GM18870 (cell line): ENCODE results near the gene HIVEP1.

Source experiments
- ATAC-seq: cut with Tn5 transposase; IDR thresholded peaks from one replicate; pipeline ENCODE4 v1.9.1; 2021; ENCODE audit warnings: moderate library complexity; ENCODE audit not compliant: unreplicated experiment

Gene HIVEP1

DNA sequence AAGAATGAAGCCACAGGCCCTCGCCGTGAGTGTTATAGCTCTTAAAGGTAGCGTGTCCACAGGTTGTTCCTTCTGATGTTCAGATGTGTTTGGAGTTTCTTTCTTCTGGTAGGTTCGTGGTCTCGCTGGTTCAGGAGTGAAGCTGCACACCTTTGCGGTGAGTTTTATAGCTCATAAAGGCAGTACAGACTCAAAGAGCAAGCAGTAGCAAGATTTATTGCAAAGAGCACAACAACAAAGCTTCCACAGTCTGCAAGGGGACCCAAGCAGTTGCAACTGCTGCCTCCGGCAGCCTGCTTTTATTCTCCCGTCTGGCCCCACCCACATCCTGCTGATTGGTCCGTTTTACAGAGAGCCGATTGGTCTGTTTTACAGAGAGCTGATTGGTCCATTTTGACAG lies 5.2 kb downstream of the HIVEP1 start:
- ATAC-seq, result no peak

DNA sequence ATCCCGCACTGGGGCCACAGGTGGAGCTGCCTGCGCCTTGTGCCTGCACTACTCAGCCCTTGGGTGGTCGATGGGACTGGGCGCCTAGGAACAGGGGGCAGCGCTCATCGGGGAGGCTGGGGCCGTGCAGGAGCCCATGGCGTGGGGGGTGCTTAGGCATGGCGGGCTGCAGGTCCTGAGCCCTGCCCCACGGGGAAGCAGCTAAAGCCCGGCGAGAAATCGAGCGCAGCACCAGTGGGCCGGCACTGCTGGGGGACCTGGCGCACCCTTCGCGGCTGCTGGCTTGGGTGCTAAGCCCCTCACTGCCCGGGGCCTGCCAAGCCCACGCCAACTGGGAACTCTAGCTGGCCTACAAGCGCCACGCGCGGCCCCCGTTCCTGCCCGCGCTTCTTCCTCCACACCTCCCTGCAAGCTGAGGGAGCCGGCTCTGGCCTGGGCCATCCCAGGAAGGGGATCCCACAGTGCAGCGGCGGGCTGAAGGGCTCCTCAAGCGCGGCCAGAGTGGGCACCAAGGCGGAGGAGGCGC lies 5.8 kb downstream of the HIVEP1 start:
- ATAC-seq, result no peak

DNA sequence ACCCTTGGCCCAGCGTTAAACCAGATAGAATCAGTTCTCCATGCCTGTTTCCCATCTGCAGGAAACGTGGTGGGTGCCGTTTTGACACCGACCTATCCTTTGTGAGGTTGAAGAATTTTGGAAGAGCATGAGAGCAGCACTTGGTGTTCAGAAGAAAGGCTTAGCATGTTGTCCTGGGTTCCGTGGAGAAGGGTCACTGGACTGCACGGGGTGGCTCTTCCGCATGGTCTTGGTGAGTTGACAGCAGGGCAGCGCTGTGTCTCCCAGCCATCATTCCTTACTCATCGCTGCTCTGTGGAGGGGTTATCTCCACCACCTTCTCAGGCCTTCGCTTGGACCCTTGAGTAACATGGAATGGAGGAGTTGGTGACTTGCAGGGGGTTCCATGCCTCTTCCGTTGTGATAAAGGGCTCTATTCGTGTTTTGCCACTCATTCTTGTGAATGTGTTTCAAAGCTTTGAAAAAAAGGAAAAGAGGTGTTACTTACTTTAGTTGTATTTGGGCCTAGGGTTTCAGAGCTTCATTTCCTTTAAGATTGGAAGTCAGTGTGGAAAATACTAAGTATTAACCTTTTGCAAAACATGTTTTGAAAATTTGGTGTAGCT lies 8.2 kb downstream of the HIVEP1 start:
- ATAC-seq, result no peak

DNA sequence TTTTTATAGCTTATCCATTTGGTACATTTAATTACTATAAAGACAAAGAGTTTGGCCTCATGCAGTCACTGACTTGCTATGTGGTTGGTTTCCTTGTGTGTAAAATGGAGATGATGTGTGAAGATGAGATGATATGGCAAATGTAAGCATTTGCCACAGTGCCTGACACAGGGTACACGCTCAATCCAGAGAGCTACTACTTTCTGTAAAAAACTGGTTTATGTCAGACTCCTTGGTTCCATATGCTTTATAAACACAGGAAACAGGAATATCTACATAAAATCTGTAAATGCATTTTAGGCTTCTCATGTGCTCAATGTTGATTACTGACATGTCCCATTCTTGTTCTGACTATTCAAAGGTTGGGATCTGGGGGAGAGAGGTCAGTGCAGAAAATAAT lies 10.4 kb downstream of the HIVEP1 start:
- no peak for ATAC-seq

DNA sequence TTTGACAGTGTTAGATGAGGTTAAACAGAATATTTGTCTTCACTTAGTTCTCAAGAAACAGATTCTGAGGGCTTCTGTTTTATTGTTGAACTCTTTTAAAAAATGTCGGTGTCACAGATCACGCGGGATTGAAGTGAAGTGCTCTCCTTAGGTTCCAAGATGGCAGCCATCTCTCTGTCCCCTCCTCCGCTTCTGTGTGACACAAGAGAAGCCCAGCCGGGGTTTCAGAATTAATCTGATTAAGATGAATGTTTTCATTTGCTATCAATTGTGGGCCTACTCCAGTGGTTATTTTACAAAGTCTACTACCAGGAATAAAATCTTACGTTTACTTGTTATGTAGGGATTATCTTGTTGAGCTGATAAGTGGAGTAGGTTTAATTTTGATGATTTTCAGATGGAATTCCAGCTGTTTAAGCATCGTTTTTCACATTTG lies 10.9 kb downstream of the HIVEP1 start:
- no peak for ATAC-seq

DNA sequence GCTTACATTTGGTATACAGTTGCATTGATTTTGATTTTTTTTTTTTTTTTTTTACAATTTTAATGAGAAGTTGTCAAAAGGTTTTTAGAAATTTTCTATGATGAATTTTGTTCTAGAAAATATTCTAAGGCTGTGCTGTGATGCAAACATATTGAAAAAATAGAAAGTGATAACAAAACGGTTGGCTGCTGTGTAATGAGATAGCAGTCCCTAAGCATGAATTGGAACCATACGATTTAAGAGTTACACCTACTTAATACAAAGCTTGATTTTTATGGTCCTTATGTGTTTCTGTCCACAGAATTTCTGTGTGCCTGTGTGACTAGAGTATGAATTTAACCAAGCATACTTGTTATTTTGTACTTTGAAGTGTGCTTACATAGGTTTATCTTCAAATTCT lies 12.1 kb downstream of the HIVEP1 start:
- no peak for ATAC-seq

DNA sequence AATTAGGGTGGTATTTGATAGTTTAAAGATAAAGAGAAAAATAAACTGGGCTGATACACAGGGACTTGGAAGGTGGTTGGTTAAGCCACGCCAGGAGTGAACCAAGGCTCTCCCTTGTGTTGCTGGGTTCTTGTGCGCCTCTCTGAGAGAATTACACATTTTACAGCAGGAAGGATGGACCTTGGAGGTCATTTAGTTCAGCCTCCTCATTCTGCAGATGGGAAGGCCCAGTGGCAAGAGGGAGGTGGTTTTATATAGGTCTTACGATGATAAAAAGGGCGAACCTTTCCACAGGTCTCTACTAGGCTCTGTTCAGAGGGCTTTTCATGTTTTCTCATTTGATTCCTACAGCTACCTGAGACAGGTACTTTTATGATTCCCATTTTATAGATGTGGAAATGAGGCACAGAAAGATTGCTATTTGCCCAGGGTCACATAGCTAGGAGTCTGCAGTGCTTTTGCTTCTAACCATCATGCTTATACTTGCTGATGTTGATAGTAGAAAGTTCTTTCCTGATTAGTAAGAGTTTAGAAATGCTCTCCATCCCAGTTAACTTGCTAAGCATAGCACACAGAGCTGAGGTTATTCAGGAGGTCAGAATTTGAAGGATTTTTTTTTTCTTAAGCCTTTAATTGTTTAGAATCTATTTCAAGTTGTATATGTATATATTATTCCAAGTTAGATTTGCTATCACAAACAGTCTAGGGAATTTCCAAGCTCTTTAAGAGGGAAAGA lies 12.8 kb downstream of the HIVEP1 start:
- ATAC-seq, result no peak

DNA sequence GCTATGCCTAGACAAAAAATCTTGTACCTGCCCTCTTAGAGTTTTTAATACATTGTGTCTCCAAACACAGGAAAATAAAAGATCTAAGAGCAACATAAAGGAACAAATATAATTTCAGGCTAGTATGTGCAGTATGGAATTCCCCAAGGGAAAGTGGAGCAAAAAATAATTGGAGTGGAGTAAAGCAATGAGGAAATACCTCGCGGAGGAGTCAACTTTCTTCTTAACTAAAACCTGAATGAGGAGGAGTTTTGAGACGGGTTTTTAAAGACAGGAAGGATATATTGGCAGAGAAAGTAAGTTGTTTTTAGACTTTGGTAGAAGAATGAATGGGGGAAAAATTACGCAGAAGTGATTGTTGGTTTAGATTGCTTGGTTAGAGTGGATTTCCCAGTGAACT lies 14.0 kb downstream of the HIVEP1 start:
- no peak for ATAC-seq

DNA sequence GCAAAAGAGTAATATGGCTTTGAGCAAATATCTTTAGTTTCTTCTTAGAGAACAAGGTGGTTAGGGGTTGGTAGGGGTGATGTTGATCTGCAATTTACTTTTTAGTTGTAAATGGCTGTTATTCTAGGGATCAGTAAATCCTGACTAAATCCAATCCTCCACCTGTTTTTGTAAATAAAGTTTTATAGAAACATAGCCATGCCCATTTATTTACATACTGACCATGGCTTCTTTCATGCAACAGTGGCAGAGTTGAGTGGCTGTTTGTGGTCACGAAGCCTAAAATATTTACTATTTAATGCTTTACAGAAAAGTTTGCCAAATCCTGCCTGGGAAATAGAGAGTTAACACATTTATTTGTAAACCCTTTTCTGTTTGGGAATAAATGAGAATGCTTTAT lies 14.7 kb downstream of the HIVEP1 start:
- ATAC-seq, result no peak

DNA sequence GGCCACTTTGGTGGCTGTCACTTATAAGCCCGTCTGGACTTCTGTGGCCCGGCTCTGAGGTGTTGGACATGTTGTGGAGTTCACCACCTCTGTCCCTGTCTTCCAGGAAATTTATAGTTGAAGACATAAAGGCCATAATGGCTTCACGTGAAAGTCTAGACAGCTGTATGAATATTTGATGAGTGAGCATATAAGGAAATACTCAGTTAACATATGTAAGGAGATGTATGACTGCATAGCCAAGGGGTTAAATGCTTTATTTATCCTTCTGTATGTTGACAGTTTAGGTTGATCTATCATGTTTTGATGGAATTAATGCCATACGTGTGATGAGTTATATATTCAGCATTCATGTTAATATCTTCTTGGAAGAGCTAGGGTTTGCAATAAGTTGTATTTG lies 16.1 kb downstream of the HIVEP1 start:
- no peak for ATAC-seq

DNA sequence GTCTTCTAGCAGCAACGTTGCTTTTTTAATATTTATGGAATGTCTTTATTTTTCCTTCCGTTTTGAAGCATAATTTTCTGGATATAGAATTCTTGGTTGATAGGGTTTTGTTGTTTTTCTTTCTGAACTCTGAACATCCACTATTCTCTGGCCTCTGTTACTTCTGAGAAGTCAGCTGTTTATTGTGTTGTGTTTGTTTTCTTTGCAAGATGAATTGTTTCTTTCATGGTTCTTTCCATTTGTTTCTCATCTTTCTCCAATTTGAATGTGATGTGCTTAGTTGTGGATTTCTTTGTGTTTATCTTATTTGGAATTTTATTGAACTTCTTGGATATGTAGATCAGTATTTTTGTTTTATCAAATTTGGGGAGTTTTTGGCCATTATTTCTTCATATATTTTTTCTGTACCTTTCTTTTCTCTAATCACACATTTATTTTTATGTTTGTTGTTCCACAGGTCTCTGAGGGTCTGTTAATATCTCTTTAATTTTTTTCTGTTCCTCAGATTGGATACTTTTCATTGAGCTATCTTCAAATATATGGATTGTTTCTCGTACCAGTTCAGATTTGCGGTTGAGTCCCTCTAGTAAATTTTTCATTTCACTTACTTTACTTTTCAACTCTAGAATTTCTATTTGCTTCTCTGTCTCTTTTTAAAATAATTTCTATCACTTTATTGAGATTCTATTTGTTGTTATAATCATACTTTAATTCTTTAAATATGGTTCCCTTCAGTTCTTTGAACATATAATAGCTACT lies 18.0 kb downstream of the HIVEP1 start:
- ATAC-seq, result no peak

DNA sequence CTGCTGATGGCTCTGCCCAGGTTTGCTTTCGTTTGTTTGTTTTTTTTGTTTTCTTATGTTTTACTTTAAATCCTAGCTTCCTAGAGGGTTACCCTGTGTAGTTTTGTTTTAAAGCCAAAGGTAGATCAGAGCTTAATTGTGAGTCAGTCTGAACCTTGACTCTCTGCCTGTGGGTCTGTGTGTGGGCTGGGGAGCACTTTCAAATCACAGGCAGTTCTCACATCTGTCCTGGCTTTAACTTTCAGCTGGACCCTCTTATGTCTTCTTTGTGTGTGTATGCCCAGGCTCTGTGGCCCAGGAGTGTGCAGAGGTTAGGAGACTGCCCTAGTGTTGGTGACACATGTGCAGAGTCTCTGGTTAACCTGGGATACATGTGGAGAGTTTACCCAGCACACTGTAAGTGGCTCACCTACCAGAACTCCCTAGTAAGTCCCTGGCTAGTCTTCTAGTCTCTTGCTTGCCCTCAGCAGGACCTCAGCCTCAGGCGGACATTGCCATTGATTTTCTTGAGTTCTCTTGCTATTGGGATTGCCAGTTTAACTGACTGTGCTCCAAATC lies 19.0 kb downstream of the HIVEP1 start:
- no peak for ATAC-seq

DNA sequence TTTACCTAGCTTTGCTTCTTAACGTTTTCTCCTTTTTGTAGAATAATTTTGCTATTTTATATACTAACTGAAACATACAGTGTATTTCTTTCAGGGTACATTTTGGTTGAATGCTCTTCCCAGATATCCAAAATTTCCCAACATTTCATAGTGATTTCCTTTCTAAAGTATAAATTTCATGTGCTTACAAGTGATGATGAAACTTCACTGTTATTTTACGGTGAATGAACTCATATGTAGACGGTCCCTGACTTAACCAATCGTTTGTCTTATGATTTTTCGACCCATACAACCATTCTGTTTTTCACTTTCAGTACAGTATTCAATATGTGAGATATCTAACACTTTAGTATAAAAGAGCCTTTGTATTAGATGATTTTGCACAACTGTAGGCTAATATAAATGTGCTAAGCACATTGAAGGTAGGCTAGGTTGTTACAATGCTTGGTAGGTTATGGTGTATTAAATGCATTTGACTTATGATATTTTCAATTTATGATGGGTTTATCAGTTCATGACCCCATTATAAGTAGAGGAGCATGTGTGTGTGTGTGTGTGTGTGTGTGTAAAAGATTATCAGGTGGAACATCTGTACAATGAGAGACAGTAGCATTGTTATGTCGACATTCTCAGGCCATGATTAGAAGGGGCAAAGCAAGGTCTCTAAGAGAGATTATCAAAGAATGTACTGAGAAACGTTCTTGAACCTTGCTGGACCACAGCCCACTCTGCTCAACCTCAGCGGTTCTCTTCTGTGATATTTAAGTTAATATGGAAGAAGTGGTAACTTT lies 20.9 kb downstream of the HIVEP1 start:
- no peak for ATAC-seq

DNA sequence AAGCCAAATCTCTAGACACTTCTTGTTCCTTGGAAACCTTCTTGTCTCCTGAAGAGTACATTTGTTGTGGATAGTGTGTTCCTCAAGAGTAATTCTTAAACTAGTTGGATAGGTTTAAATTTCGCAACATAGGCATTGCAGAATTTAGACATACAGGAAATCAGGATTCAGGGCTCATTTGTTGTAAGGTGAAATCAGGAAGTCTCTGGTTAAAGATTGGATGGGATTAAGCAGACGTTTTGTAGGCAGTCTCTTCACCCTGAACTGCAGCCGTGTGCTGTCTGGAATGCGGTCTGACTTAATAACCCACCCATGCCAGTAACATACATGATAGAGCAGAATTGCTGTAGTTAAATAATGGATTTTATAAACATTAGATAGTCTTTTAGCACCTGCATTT lies 21.7 kb downstream of the HIVEP1 start:
- no peak for ATAC-seq

DNA sequence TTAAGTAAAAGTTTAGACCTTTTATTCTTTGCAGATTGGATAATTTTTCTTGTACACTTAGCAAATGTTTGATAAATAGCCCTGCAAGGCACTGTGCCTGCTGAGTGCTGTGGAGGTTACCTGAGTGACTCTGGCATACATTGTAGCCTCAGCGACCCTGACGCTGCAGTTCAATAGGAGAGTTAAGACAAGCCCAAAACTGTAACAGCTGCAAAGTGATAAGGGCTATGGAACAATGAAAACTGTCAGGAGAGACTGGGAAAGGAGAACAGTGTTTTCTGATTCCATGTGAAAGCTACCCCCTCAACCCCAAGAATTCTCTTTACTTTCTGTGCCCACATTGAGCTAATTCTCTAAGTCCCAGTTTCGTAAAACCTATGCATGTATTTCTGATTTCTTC lies 22.2 kb downstream of the HIVEP1 start:
- no peak for ATAC-seq

DNA sequence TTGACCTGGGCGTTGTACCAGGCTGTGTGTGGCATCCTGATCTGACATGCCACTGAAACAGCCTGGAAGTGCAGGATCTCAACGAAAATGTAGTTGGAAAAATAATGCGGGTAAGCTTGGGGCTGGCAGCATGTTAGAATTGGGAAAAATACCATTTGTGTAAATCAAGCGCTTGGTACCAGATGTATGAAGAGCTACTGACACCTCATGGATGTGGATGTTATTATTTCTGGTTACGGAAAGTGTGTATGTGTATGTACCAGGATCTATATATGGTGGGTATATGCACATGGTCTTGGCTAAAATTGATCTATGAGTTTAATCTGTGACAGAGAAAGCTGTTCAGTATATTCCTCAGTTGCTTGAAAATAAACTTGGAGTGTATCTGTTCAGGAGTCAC lies 22.7 kb downstream of the HIVEP1 start:
- ATAC-seq, result no peak

DNA sequence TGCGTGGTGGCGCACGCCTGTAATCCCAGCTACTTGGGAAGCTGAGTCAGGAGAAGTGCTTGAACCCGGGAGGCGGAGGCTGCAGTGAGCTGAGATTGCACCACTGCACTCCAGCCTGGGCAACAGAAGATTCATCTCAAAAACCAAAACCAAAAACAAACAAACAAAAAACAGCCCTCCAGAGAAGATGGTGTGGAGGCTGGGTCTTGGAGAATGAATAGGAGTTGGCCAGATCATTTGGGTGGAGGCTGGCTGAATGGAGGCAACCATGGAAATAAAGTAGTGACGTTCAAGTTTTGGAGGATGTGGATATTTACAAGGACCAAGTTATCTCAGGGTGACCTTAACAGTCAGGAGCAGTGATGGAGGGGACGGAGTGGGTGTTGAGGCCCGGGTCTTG lies 24.7 kb downstream of the HIVEP1 start:
- ATAC-seq, result no peak

DNA sequence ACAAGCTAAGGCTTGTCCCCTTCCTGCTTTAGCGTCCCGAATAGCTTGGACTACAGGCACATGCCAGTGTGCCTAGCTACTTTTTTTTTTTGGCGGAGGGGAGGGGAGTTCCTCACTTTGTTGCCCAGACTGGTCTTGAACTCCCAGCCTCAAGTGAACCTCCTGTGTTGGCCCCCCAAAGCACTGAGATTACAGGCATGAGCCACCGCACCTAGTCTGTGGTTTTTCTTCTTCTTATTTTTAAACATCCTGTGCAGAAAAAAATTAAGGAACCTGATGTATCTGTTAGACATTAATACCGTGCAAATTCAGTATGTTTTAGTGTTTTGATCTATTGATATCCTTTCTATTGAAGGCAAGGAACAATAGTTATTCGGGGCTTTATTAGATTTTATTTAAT lies 25.7 kb downstream of the HIVEP1 start:
- no peak for ATAC-seq

DNA sequence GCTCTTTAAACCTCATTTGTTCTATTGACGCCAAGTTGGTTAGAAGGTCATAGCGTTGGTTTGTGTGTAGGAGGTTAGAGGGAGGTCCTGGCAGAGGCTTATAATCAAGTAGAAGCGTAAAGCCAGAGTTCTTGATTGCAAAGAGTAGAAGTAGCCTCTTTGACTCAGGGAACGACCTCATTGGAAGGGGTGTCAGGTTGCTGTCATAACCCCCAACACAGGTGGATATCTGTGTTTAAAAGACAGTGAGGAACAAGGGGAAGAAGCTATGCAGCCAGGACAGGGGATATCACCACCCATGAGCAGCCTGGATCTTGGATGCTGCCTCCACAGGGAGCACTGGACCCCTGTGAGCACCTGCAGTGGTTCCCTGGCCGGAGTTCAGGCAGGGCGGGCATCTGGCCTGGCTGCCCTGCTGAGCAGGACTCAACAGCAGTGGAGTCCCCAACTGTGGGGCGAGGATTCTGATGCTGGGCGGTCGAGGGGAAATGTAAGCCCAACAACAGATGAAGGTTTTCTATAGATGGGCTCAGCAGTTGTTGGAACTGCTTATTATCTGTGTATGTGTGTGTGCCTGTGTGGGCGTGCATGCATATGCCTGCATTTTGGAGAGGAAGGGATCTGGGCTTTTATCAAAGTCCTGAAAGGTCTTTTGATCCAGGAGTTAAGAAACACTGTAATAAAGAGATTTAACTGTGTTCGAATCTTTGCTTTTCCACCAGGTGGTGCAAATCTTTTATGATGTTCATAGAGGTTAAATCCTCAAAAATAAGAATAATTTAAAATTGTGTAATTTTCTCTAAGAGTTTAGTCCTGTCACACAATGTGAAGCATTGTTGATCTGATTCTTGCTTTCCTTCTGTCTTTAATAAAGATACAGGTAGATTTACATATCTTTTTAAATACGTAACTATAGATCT lies 27.7 kb downstream of the HIVEP1 start:
- ATAC-seq, result no peak

DNA sequence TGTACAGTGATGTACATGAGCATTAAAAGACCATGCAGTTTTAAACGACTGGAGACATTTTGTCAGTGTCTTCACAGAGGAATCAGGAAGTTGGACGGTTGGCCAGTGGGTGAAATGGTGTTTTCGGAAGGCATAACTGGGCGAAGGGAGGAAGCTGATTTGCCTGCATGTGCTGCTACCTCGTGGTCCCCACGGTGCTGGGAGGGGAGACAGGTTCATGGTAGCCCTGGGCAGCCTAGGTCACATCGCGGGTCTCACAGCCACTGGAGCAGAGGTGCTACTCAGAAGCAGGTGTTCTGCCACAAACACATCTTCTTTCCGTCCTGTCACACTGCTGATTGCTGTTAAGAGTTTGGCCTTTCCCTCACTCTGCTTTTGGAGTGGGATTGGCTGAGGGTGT lies 35.2 kb downstream of the HIVEP1 start:
- no peak for ATAC-seq
